Nephron progenitor cell (in vitro differentiated cells): Measurements from ENCODE around the gene TBC1D7.
A peak's percentile ranks its signal among the peaks of the same experiment; 100 is the strongest.

Experiments
- DNase-seq: peaks from one replicate; pipeline ENCODE4 v3.0.0; 2021
- H3K27ac Mint-ChIP-seq: 2 replicates; pipeline ENCODE4 v1.8.0; 2021; ENCODE audit warnings: mild to moderate bottlenecking, moderate library complexity, mixed read lengths
- H3K27me3 Mint-ChIP-seq: 2 replicates; pipeline ENCODE4 v1.8.0; 2021; ENCODE audit warnings: mild to moderate bottlenecking, low read depth, mixed read lengths; ENCODE audit not compliant: poor library complexity
- H3K36me3 Mint-ChIP-seq: 2 replicates; pipeline ENCODE4 v1.8.0; 2021; ENCODE audit warnings: low read depth, mixed read lengths
- H3K4me1 Mint-ChIP-seq: 2 replicates; pipeline ENCODE4 v1.8.0; 2021; ENCODE audit warnings: mixed read lengths
- H3K4me3 Mint-ChIP-seq: 2 replicates; pipeline ENCODE4 v1.8.0; 2021; ENCODE audit warnings: mild to moderate bottlenecking, moderate library complexity, mixed read lengths
- H3K9me3 Mint-ChIP-seq: 2 replicates; pipeline ENCODE4 v1.8.0; 2021; ENCODE audit warnings: mild to moderate bottlenecking, moderate library complexity, mixed read lengths
- TF ChIP-seq, protein P1 (sequence below): fragments of 200-600 bp; sonication (generic); IDR thresholded peaks from 2 replicates; pipeline ENCODE4 v1.5.0; 2021; ENCODE audit warnings: antibody characterized with exemption

TBC1D7 gene

DNA sequence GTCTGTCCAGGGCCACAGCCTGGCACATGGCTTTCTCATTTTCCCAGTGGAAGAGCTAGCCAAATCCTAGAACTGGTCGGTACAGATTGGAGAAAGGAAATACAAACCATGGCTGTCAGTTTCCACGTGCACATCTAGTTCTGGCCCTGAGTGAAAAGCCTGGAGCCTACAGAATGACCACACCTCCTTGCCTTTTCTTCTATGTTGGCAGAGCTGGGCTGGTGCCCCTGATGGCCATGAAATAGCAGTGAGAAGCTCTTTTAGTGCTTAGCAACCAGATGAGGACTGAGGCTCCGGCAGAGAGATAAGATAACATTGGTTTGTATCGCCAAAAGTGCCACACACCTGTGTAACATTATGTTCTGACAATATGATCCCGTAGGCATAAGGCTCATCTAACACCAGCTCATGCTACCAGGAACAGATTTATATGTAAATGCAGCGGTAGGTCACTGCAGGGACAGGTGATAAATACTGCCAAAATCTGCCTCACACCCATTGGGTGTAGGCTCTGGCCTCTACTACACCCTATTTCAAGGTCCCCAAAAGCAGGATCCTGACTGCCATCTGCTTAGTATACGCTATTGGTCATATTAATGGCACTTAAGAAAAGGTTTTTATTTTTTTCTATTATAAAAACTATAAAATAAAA lies 39.9 kb upstream of the TBC1D7 start:
- Mint-ChIP-seq H3K27me3 (no peaks in the 10 kb centered on the region), H3K9me3 (no peaks in the 10 kb centered on the region), H3K4me1 (peaks cover 67% of the 10 kb centered on the region), H3K27ac (no peak overlapping the region), H3K4me3 (no peak overlapping the region), H3K36me3 (peaks cover 3% of the 10 kb centered on the region)
- TF ChIP-seq, protein P1, sequence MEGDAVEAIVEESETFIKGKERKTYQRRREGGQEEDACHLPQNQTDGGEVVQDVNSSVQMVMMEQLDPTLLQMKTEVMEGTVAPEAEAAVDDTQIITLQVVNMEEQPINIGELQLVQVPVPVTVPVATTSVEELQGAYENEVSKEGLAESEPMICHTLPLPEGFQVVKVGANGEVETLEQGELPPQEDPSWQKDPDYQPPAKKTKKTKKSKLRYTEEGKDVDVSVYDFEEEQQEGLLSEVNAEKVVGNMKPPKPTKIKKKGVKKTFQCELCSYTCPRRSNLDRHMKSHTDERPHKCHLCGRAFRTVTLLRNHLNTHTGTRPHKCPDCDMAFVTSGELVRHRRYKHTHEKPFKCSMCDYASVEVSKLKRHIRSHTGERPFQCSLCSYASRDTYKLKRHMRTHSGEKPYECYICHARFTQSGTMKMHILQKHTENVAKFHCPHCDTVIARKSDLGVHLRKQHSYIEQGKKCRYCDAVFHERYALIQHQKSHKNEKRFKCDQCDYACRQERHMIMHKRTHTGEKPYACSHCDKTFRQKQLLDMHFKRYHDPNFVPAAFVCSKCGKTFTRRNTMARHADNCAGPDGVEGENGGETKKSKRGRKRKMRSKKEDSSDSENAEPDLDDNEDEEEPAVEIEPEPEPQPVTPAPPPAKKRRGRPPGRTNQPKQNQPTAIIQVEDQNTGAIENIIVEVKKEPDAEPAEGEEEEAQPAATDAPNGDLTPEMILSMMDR: no peak
- no peak for DNase-seq

- TF ChIP-seq, protein P1: no peak
- peaks cover 3% of the 10 kb centered on the region for H3K27me3 Mint-ChIP-seq
- H3K27ac Mint-ChIP-seq: peak overlapping the region; percentile 83
- peaks cover 66% of the 10 kb centered on the region for H3K4me1 Mint-ChIP-seq
- no peaks in the 10 kb centered on the region for H3K9me3 Mint-ChIP-seq
- no peak for DNase-seq
- peaks cover 3% of the 10 kb centered on the region for H3K36me3 Mint-ChIP-seq
- peak overlapping the region; percentile 41 for H3K4me3 Mint-ChIP-seq
Observed at GRCh38 chr6:13367396-13367795, 39.1 kb upstream of the TBC1D7 start.

GRCh38 chr6:13365320-13365719 lies 37.0 kb upstream of the TBC1D7 start:
- DNase-seq: no peak
- peaks cover 45% of the 10 kb centered on the region for H3K4me1 Mint-ChIP-seq
- H3K27ac Mint-ChIP-seq: no peak overlapping the region
- H3K4me3 Mint-ChIP-seq: no peak overlapping the region
- no peaks in the 10 kb centered on the region for H3K9me3 Mint-ChIP-seq
- peaks cover 3% of the 10 kb centered on the region for H3K27me3 Mint-ChIP-seq
- peaks cover 3% of the 10 kb centered on the region for H3K36me3 Mint-ChIP-seq
- TF ChIP-seq, protein P1: no peak

DNA sequence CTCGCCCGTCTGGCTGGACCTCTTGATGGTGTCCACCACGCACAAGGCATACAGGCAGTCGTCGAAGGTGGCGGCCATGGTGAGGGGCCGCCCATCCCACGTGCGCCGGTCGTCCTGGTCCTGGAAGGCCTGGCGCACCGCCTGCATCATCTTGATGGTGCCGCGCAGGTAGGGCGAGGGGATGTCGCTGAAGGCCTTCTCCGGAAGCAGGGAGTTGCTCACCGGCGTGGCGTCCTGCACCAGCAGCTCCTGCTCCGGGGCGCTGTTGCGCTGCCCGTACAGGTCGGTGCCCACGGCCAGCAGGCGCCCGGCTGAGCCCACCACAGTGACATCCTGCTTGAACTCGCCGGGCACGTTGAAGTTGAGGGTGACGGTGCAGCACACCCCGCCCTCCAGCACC lies 36.5 kb upstream of the TBC1D7 start:
- no peak overlapping the region for H3K4me3 Mint-ChIP-seq
- H3K4me1 Mint-ChIP-seq: peaks cover 41% of the 10 kb centered on the region
- H3K36me3 Mint-ChIP-seq: peaks cover 3% of the 10 kb centered on the region
- DNase-seq: no peak
- peaks cover 3% of the 10 kb centered on the region for H3K27me3 Mint-ChIP-seq
- TF ChIP-seq, protein P1: no peak
- H3K27ac Mint-ChIP-seq: no peak overlapping the region
- no peaks in the 10 kb centered on the region for H3K9me3 Mint-ChIP-seq

- Mint-ChIP-seq H3K4me3 (no peak overlapping the region), H3K9me3 (no peaks in the 10 kb centered on the region), H3K4me1 (peaks cover 37% of the 10 kb centered on the region), H3K27ac (no peak overlapping the region), H3K27me3 (peaks cover 3% of the 10 kb centered on the region), H3K36me3 (peaks cover 3% of the 10 kb centered on the region)
- DNase-seq: no peak
- TF ChIP-seq, protein P1: no peak
Observed at GRCh38 chr6:13362412-13362811, 34.1 kb upstream of the TBC1D7 start.
